Activated CD8-positive, alpha-beta T cell treated with anti-CD3 and anti-CD28 coated beads for 36 hours (primary cell): ENCODE results near the gene CNOT1. TPM values are rescaled to one million over a fixed set of nuclear protein-coding genes. Genes with fewer than 3 reads are reported as not detected.
"Not testable (repeated sequence)": the region's sequence is repeated elsewhere in the genome, so short reads cannot be mapped to it uniquely, and the experiment has no call there.

Experiments used
- ATAC-seq: fragments of 200-7000 bp; cut with Tn5 transposase; one replicate; pipeline ENCODE4 v1.10.0; 2021; ENCODE audit warnings: mild to moderate bottlenecking, moderate library complexity
- CTCF ChIA-PET: fragments of 350-600 bp; sonication (Branson Sonifier 250); formaldehyde crosslinking; loops from one replicate; lab custom pipeline; 2021; ENCODE audit warnings: antibody characterized with exemption; lab: Charles Lee
- POLR2A ChIA-PET: fragments of 350-600 bp; sonication (Branson Sonifier 250); formaldehyde crosslinking; loops from one replicate; lab custom pipeline; 2021; ENCODE audit warnings: antibody characterized with exemption; lab: Charles Lee
- DNase-seq: peaks from one replicate; pipeline ENCODE4 v3.0.0-alpha.2; 2020
- H3K27ac Mint-ChIP-seq: one replicate; pipeline ENCODE4 v1.8.0; 2021; ENCODE audit warnings: mild to moderate bottlenecking, mixed read lengths
- H3K27me3 Mint-ChIP-seq: one replicate; pipeline ENCODE4 v1.8.0; 2021; ENCODE audit warnings: mixed read lengths
- H3K36me3 Mint-ChIP-seq: one replicate; pipeline ENCODE4 v1.8.0; 2021; ENCODE audit warnings: low read depth, mixed read lengths
- H3K4me1 Mint-ChIP-seq: one replicate; pipeline ENCODE4 v1.8.0; 2021; ENCODE audit warnings: low read depth, mixed read lengths
- H3K4me3 Mint-ChIP-seq: one replicate; pipeline ENCODE4 v1.8.0; 2021; ENCODE audit warnings: mild to moderate bottlenecking, moderate library complexity, mixed read lengths
- H3K9me3 Mint-ChIP-seq: one replicate; pipeline ENCODE4 v1.8.0; 2021; ENCODE audit warnings: mixed read lengths
- CTCF ChIP-seq: fragments of 200-600 bp; IDR thresholded peaks from one replicate; pipeline ENCODE4 v1.8.0; 2022; ENCODE audit warnings: antibody characterized with exemption, mild to moderate bottlenecking
- intact Hi-C: fragments of 100-400 bp; cut with micrococcal nuclease; formaldehyde crosslinking; loops from one replicate; pipeline ENCODE4 v1.10.0; 2022
- total RNA-seq, 2 experiments: library from RNA; stranded (reverse); gene quantifications; one replicate each; pipeline ENCODE4 v1.2.3, GENCODE V29; 2021

The CNOT1 gene
- total RNA-seq, 2 experiments from 2014 or later = 274 to 281 TPM

GRCh38 chr16:58492066-58492465 is 137.6 kb downstream of the CNOT1 start:
- no peak for TF ChIP-seq CTCF
- Mint-ChIP-seq H3K36me3 (no peaks in the 10 kb centered on the region), H3K27me3 (peaks cover 8% of the 10 kb centered on the region), H3K9me3 (no peaks in the 10 kb centered on the region), H3K4me1 (peaks cover 8% of the 10 kb centered on the region), H3K27ac (no peak overlapping the region), H3K4me3 (no peak overlapping the region)
- DNase-seq = no peak
- intact Hi-C loops = no loop called here
- ChIA-PET POLR2A (no interaction called here), CTCF (interaction anchor here (1.2 to 3.7 kb wide), 2 partner anchors 20 to 155 kb away, joined by 3 to 29 read pairs; no protein-coding TSS in a partner anchor)
- ATAC-seq = no peak

- H3K4me1 Mint-ChIP-seq, intact Hi-C loops, H3K4me3 Mint-ChIP-seq, H3K27me3 Mint-ChIP-seq, DNase-seq, H3K27ac Mint-ChIP-seq, ATAC-seq, H3K9me3 Mint-ChIP-seq, POLR2A ChIA-PET, H3K36me3 Mint-ChIP-seq: not testable (repeated sequence)
- CTCF ChIA-PET = interaction anchor here (3.7 kb wide), 1 partner anchor 154 kb away, joined by 29 read pairs; no protein-coding TSS in a partner anchor
Observed at GRCh38 chr16:58490539-58490938, 139.1 kb downstream of the CNOT1 start.

GRCh38 chr16:58490065-58490464 is 139.6 kb downstream of the CNOT1 start:
- no peak for DNase-seq
- peaks cover 3% of the 10 kb centered on the region for H3K4me1 Mint-ChIP-seq
- intact Hi-C loops = no loop called here
- ChIA-PET POLR2A (no interaction called here), CTCF (interaction anchor here (1.3 to 7.9 kb wide), 2 partner anchors 154 to 266 kb away, joined by 3 to 201 read pairs; no protein-coding TSS in a partner anchor)
- ATAC-seq = no peak
- TF ChIP-seq CTCF = no peak
- H3K27me3 Mint-ChIP-seq = peaks cover 7% of the 10 kb centered on the region
- H3K9me3 Mint-ChIP-seq = no peaks in the 10 kb centered on the region
- H3K36me3 Mint-ChIP-seq = no peaks in the 10 kb centered on the region
- H3K27ac Mint-ChIP-seq = no peak overlapping the region
- H3K4me3 Mint-ChIP-seq = no peak overlapping the region

GRCh38 chr16:58488531-58488930 is 141.1 kb downstream of the CNOT1 start:
- Mint-ChIP-seq H3K27ac (no peak overlapping the region), H3K4me1 (no peaks in the 10 kb centered on the region), H3K27me3 (peaks cover 4% of the 10 kb centered on the region), H3K9me3 (no peaks in the 10 kb centered on the region), H3K4me3 (no peak overlapping the region), H3K36me3 (no peaks in the 10 kb centered on the region)
- no peak for TF ChIP-seq CTCF
- POLR2A ChIA-PET = interaction anchor here (1.4 kb wide), 1 partner anchor 151 kb away, joined by 5 read pairs; no protein-coding TSS in a partner anchor
- CTCF ChIA-PET = interaction anchor here (0.7 to 7.9 kb wide), 20 partner anchors 10 to 268 kb away, joined by 3 to 201 read pairs (median 5); no protein-coding TSS in a partner anchor
- ATAC-seq (no peak), DNase-seq (no peak)
- intact Hi-C loops = loop anchor here (1.0 kb wide), 1 partner anchor 152 kb away; no protein-coding TSS in a partner anchor

- no peak overlapping the region for H3K27ac Mint-ChIP-seq
- POLR2A ChIA-PET = interaction anchor here (1.4 kb wide), 1 partner anchor 151 kb away, joined by 5 read pairs; no protein-coding TSS in a partner anchor
Observed at GRCh38 chr16:58487566-58488351, 141.9 kb downstream of the CNOT1 start.

More at GRCh38 chr16:58487566-58488351, 141.9 kb downstream of the CNOT1 start:
- H3K4me3 Mint-ChIP-seq = no peak overlapping the region
- no peaks in the 10 kb centered on the region for H3K9me3 Mint-ChIP-seq
- DNase-seq (peak; percentile 84), ATAC-seq (peak; percentile 93)
- intact Hi-C loops = loop anchor here (1.0 kb wide), 1 partner anchor 151 kb away; no protein-coding TSS in a partner anchor
- no peaks in the 10 kb centered on the region for H3K36me3 Mint-ChIP-seq
- peaks cover 2% of the 10 kb centered on the region for H3K27me3 Mint-ChIP-seq
- H3K4me1 Mint-ChIP-seq = no peaks in the 10 kb centered on the region
- TF ChIP-seq CTCF = peak; percentile 93
- CTCF ChIA-PET = interaction anchor here (0.6 to 7.9 kb wide), 34 partner anchors 9 to 268 kb away, joined by 3 to 201 read pairs (median 4); no protein-coding TSS in a partner anchor
